Panc1 (cell line): Measurements from ENCODE around the gene YWHAH. TPM values are rescaled to one million over a fixed set of nuclear protein-coding genes. Genes with fewer than 3 reads are reported as not detected.

Source experiments
- ATAC-seq: fragments of 200-7000 bp; cut with Tn5 transposase; 2 replicates; pipeline ENCODE4 v1.9.1; 2020; ENCODE audit warnings: mild to moderate bottlenecking, moderate library complexity
- BruUV-seq: library from RNA; stranded (reverse); fragments of 400-500 nt; replicated peaks from 2 replicates; lab custom pipeline; 2021; lab: Mats Ljungman, UMichigan
- CTCF ChIA-PET: fragments of 300-600 bp; sonication (Branson Sonifier 250); formaldehyde crosslinking; loops from one replicate; lab custom pipeline; 2022; ENCODE audit warnings: antibody characterized with exemption; lab: Charles Lee
- POLR2A ChIA-PET: fragments of 300-600 bp; sonication (Branson Sonifier 250); formaldehyde crosslinking; loops from one replicate; lab custom pipeline; 2022; ENCODE audit warnings: antibody characterized with exemption; lab: Charles Lee
- DNase-seq: peaks from one replicate; pipeline ENCODE4 v3.0.0-alpha.2; 2010; ENCODE audit warnings: low read depth, low spot score
- H3K27ac ChIP-seq: 2 replicates; pipeline ENCODE4 v1.5.1; 2011; ENCODE audit warnings: mild to moderate bottlenecking, low read length, inconsistent platforms
- H3K27me3 ChIP-seq: fragments of 200-500 bp; sonication (Bioruptor generic); 2 replicates; pipeline ENCODE4 v1.6.0; 2014; ENCODE audit warnings: low read length, inconsistent platforms; ENCODE audit not compliant: control insufficient read depth, insufficient read depth
- H3K36me3 ChIP-seq: fragments of 200-500 bp; sonication (Bioruptor generic); 2 replicates; pipeline ENCODE4 v1.5.1; 2014; ENCODE audit warnings: inconsistent platforms, mild to moderate bottlenecking, low read length, moderate library complexity; ENCODE audit not compliant: control insufficient read depth, insufficient read depth
- H3K4me1 ChIP-seq: 2 replicates; pipeline ENCODE4 v1.5.1; 2011; ENCODE audit warnings: inconsistent platforms, mild to moderate bottlenecking, low read length, moderate library complexity; ENCODE audit not compliant: control insufficient read depth, insufficient read depth
- H3K4me3 ChIP-seq, 2 experiments: 2 replicates each; pipeline ENCODE4 v1.5.1; 2011 to 2012; ENCODE audit warnings: low read depth in 2 of 2, low read length in 2 of 2, mild to moderate bottlenecking in 2 of 2, inconsistent platforms in 1 of 2, moderate library complexity in 1 of 2
- H3K9me3 ChIP-seq: fragments of 200-500 bp; sonication (Bioruptor generic); 2 replicates; pipeline ENCODE4 v1.5.1; 2014; ENCODE audit warnings: low read depth, mild to moderate bottlenecking, inconsistent platforms, low read length, moderate library complexity; ENCODE audit not compliant: control insufficient read depth, insufficient read depth
- POLR2AphosphoS5 ChIP-seq: IDR thresholded peaks from 2 replicates; pipeline ENCODE4 v1.6.1; 2012; ENCODE audit warnings: mild to moderate bottlenecking, low read depth, low read length, moderate library complexity
- SIN3A ChIP-seq: IDR thresholded peaks from 2 replicates; pipeline ENCODE4 v1.6.1; 2012; ENCODE audit warnings: low read depth, mild to moderate bottlenecking, low read length, moderate library complexity, borderline replicate concordance; ENCODE audit not compliant: insufficient read depth
- TCF7L2 ChIP-seq: IDR thresholded peaks from 2 replicates; pipeline ENCODE4 v1.6.1; 2011; ENCODE audit warnings: mild to moderate bottlenecking, low read depth, low read length, inconsistent platforms
- in situ Hi-C: cut with HindIII; loops from 2 replicates; pipeline ENCODE4 v1.10.0; 2016; ENCODE audit warnings: low sequenced_read_pairs, low pct_unique_long_range_greater_than_20kb
- intact Hi-C: fragments of 100-400 bp; cut with micrococcal nuclease; formaldehyde crosslinking; loops from one replicate; pipeline ENCODE4 v1.10.0; 2022; ENCODE audit not compliant: unreplicated experiment
- total RNA-seq: library from RNA; stranded (reverse); gene quantifications from one replicate; pipeline ENCODE4 v1.2.1, GENCODE V29; 2021; ENCODE audit not compliant: unreplicated experiment
- TF ChIP-seq, protein P1 (sequence below): fragments of 450-650 bp; IDR thresholded peaks from 2 replicates; pipeline ENCODE4 v1.5.1; 2017; ENCODE audit warnings: mild to moderate bottlenecking
- TF ChIP-seq, protein P2 (sequence below), 2 experiments: IDR thresholded peaks; 2 replicates each; pipeline ENCODE4 v1.6.1; 2011 to 2012; ENCODE audit warnings: low read depth in 2 of 2, control low read depth in 1 of 2, low read length in 1 of 2, mild to moderate bottlenecking in 1 of 2, moderate library complexity in 1 of 2; ENCODE audit not compliant: insufficient read depth in 1 of 2

Gene YWHAH
- total RNA-seq, 1 experiment from 2014 or later: 138 TPM

DNA sequence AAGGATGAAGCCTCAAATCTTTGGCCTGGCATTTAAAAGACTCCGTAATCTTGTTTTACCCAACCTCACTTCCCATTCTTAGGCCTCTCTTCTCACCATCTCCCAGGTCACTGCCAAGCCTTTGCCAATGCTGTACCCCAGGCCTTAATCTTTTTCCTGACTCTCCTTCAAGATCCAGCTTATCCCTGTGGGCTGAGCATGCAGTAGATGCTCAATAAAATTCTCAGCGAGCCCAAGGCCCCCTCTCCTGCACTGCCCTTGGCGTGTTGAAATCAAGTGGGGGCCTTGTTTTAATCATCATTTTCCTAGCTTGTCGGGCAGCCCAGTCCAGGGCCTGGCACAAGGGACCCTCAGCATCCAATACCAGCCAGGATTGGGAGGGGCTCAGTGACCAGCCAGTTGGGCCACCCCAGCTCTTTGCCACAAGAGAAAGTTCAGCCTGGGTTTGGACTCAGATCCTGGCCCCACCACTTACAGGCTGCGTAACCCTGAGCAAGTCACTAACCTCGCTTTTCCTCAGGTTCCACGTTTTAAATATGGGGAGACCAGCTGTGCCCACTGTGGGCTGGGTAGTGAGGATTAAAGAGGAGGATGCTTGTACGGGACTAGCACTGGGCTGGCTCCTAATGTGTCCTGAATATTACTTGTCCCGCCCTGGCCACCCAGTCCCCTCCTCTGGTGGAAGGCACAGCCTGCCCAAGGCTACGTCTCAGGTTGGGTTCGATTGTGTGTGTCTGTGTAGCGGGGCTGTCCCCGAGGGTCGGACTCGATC is 943 bp upstream of the YWHAH start:
- Histone ChIP-seq H3K36me3 (peaks cover 18% of the 10 kb centered on the region), H3K4me3 (peak overlapping the region; percentile 43 to 58), H3K9me3 (no peaks in the 10 kb centered on the region), H3K4me1 (peaks cover 15% of the 10 kb centered on the region), H3K27me3 (no peaks in the 10 kb centered on the region), H3K27ac (peak overlapping the region; percentile 96)
- in situ Hi-C loops: no loop called here
- ATAC-seq: no peak; the same call in 1 of the 2 replicates
- ChIA-PET CTCF (no interaction called here), POLR2A (no interaction called here)
- intact Hi-C loops: loop anchor here (10.0 kb wide), 1 partner anchor 279 kb away; the partner anchor contains the start of gene PISD
- TSS peak; percentile 69 for BruUV-seq
- no peak for DNase-seq
- no peak for TF ChIP-seq SIN3A
- TF ChIP-seq, protein P1, sequence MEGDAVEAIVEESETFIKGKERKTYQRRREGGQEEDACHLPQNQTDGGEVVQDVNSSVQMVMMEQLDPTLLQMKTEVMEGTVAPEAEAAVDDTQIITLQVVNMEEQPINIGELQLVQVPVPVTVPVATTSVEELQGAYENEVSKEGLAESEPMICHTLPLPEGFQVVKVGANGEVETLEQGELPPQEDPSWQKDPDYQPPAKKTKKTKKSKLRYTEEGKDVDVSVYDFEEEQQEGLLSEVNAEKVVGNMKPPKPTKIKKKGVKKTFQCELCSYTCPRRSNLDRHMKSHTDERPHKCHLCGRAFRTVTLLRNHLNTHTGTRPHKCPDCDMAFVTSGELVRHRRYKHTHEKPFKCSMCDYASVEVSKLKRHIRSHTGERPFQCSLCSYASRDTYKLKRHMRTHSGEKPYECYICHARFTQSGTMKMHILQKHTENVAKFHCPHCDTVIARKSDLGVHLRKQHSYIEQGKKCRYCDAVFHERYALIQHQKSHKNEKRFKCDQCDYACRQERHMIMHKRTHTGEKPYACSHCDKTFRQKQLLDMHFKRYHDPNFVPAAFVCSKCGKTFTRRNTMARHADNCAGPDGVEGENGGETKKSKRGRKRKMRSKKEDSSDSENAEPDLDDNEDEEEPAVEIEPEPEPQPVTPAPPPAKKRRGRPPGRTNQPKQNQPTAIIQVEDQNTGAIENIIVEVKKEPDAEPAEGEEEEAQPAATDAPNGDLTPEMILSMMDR: no peak
- TF ChIP-seq, protein P2, sequence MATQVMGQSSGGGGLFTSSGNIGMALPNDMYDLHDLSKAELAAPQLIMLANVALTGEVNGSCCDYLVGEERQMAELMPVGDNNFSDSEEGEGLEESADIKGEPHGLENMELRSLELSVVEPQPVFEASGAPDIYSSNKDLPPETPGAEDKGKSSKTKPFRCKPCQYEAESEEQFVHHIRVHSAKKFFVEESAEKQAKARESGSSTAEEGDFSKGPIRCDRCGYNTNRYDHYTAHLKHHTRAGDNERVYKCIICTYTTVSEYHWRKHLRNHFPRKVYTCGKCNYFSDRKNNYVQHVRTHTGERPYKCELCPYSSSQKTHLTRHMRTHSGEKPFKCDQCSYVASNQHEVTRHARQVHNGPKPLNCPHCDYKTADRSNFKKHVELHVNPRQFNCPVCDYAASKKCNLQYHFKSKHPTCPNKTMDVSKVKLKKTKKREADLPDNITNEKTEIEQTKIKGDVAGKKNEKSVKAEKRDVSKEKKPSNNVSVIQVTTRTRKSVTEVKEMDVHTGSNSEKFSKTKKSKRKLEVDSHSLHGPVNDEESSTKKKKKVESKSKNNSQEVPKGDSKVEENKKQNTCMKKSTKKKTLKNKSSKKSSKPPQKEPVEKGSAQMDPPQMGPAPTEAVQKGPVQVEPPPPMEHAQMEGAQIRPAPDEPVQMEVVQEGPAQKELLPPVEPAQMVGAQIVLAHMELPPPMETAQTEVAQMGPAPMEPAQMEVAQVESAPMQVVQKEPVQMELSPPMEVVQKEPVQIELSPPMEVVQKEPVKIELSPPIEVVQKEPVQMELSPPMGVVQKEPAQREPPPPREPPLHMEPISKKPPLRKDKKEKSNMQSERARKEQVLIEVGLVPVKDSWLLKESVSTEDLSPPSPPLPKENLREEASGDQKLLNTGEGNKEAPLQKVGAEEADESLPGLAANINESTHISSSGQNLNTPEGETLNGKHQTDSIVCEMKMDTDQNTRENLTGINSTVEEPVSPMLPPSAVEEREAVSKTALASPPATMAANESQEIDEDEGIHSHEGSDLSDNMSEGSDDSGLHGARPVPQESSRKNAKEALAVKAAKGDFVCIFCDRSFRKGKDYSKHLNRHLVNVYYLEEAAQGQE (IDR thresholded peaks at IDR 0.05; ENCODE audit: insufficient read depth in 1 of 2, low read depth in 2 of 2, low read length in 1 of 2): no peak
- TF ChIP-seq TCF7L2: no peak
- no peak; the same call in 1 of the 2 replicates for TF ChIP-seq POLR2AphosphoS5

DNA sequence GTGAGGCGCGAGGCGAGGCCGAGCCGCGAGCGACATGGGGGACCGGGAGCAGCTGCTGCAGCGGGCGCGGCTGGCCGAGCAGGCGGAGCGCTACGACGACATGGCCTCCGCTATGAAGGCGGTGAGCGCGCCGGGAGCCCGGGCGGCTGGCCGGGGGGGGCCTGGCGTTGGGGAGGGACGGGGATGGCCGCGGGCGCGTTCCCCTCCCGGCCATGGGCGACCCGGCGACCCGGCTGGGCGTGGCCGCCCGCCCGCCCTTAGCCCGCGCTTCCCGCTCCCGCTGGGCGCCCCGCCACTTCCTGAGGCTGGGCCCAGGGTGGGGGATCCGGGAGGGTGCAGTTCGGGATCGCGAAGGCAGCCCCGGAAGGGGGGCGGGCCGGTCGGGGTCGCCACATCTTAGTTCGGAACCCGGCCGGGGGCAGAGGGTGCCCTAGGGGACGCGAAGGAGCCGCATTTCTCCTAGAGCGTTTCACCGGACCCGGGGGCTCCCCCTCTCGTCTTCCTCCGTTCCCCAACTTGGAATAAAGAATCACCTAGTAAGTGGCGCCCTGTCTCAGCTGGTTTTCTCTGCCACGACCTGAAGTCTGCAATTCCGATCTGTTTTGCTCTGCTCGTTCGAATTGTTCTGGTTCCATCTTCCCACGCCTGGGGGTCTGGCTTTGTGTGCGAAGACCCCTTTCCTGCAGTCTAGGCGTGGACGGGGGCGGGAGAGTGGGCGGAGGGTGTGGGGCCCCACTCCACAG is 536 bp downstream of the YWHAH start:
- Histone ChIP-seq H3K9me3 (no peaks in the 10 kb centered on the region), H3K4me1 (peaks cover 15% of the 10 kb centered on the region), H3K27me3 (no peaks in the 10 kb centered on the region), H3K4me3 (peak overlapping the region; percentile 78 to 91), H3K36me3 (peaks cover 18% of the 10 kb centered on the region), H3K27ac (peak overlapping the region; percentile 90)
- in situ Hi-C loops: no loop called here
- ChIA-PET CTCF (no interaction called here), POLR2A (interaction anchor here (0.7 kb wide), 1 partner anchor 24 kb away, joined by 4 read pairs; no protein-coding TSS in a partner anchor)
- no TSS peak for BruUV-seq
- DNase-seq (no peak), ATAC-seq (peak; percentile 66)
- intact Hi-C loops: loop anchor here (10.0 kb wide), 1 partner anchor 280 kb away; the partner anchor contains the start of gene PISD
- TF ChIP-seq POLR2AphosphoS5 (no peak), TCF7L2 (no peak), SIN3A (no peak)
- TF ChIP-seq, protein P1: no peak
- TF ChIP-seq, protein P2 (IDR thresholded peaks at IDR 0.05; ENCODE audit: insufficient read depth in 1 of 2, low read depth in 2 of 2, low read length in 1 of 2): no peak
